Activated CD8-positive, alpha-beta memory T cell treated with anti-CD3 and anti-CD28 coated beads, Interleukin-2, amount 10 ng/mL, durations not matched to agents 7 days and 5 days (primary cell): ENCODE measurements around the gene PUS7L. TPM values are rescaled to one million over a fixed set of nuclear protein-coding genes. Genes with fewer than 3 reads are reported as not detected.

Experiments used
- ATAC-seq: fragments of 150-1000 bp; cut with Tn5 transposase; one replicate; pipeline ENCODE4 v1.10.0; 2021; ENCODE audit warnings: moderate library complexity
- CTCF ChIA-PET: fragments of 350-600 bp; sonication (Branson Sonifier 250); formaldehyde crosslinking; loops from one replicate; lab custom pipeline; 2021; ENCODE audit warnings: antibody characterized with exemption; lab: Charles Lee
- DNase-seq: peaks from one replicate; pipeline ENCODE4 v3.0.0-alpha.2; 2020
- H3K27ac Mint-ChIP-seq: one replicate; pipeline ENCODE4 v1.8.0; 2021; ENCODE audit warnings: mild to moderate bottlenecking, mixed read lengths
- H3K27me3 Mint-ChIP-seq: one replicate; pipeline ENCODE4 v1.8.0; 2021; ENCODE audit warnings: mixed read lengths
- H3K36me3 Mint-ChIP-seq: one replicate; pipeline ENCODE4 v1.8.0; 2021; ENCODE audit warnings: mild to moderate bottlenecking, mixed read lengths
- H3K4me1 Mint-ChIP-seq: one replicate; pipeline ENCODE4 v1.8.0; 2021; ENCODE audit warnings: mixed read lengths
- H3K4me3 Mint-ChIP-seq: one replicate; pipeline ENCODE4 v1.8.0; 2021; ENCODE audit warnings: mild to moderate bottlenecking, moderate library complexity, mixed read lengths
- H3K9me3 Mint-ChIP-seq: one replicate; pipeline ENCODE4 v1.8.0; 2022; ENCODE audit warnings: low read depth, mixed read lengths
- total RNA-seq, 2 experiments: library from RNA; stranded (reverse); gene quantifications; one replicate each; pipeline ENCODE4 v1.2.3, GENCODE V29; 2021

Gene PUS7L
- 10 to 100 TPM; 16.0 to 23.5 TPM for total RNA-seq

DNA sequence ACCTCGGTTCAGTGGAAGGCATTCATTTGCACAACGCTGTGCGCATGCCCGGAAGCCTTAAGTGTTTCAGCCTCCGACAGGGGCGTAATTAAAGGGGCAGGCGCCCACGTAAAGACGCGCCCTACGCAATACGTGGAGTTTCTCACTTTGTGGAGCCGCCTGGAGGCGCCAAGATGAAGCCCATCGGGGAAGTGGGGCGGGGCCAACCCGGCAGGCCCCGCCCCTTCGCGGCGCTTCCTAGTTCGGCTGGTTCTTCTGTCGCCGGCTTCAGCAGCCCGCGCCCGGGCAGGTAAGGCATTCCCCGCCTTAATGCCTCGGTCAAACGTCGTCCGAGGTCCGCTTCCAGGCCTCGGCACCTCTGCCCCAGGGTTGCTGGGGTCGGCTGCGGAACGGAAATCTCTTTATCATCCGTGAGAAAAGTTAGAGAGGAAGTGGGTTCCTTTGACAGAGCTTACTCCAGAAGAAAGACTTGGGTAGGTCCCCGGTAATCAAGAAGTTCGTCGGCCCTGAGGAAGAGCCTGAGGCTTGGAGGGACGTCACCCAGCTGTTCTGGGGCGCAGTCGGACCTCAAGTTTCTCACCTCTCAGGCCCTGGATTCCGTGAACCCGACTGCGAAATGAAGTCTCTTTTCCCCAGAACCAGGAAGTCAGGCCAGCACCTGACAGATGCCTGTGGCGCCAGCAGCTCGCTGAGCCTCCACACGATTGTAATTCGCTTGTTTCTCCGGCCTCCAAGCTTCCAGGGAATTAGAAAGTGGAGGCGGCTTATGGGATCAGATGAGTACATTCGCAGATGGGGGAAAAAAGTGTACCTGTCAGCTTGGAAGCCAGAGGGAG is at the start of gene PUS7L, which contains the start of gene IRAK4:
Gene PUS7L, minus strand, starts transcription at position 63 of the 836 bp plus-strand sequence. CDS start 3,545 bp downstream, outside the sequence.
Gene IRAK4, plus strand, starts transcription at position 224 of the 836 bp plus-strand sequence. CDS start 9,161 bp downstream, outside the sequence.
- peak within 1 kb of the TSS; percentile 99 for H3K27ac Mint-ChIP-seq
- H3K9me3 Mint-ChIP-seq: no peaks in the 10 kb centered on the region
- CTCF ChIA-PET: interaction anchor here (0.7 to 2.0 kb wide), 9 partner anchors 9 to 1433 kb away, joined by 3 to 9 read pairs (median 5); partner anchors contain the start of gene TWF1
- H3K4me1 Mint-ChIP-seq: peaks cover 58% of the 10 kb centered on the region
- no peaks in the 10 kb centered on the region for H3K27me3 Mint-ChIP-seq
- ATAC-seq: peak; percentile 97
- peak within 1 kb of the TSS; percentile 80 for H3K4me3 Mint-ChIP-seq
- peak; percentile 97 for DNase-seq
- peaks cover 38% of the 10 kb centered on the region for H3K36me3 Mint-ChIP-seq

DNA sequence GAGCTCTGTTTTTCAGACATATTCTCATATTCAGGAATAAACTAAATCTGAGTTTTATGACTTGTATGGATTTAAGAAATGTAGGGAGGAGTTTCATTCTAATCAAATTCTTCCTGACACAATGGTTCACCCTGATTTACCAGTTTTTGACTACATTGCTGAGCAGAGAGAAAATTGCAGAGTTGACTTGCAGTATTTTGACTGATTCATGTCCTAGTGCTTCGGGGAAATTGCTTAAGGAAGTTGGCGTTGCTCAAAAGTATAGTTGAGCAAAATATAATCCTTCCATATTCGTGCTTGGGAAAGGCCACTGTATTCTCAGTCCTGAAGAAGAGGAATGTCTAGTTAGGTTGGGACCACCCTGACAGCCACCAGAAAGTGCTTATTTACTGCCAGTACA is 48.8 kb upstream of the PUS7L start:
- DNase-seq: no peak
- CTCF ChIA-PET: interaction anchor here (1.2 to 3.2 kb wide), 4 partner anchors 8 to 75 kb away, joined by 3 to 12 read pairs (median 8); partner anchors contain the start of gene IRAK4
- Mint-ChIP-seq H3K4me1 (peaks cover 23% of the 10 kb centered on the region), H3K27me3 (peaks cover 4% of the 10 kb centered on the region), H3K36me3 (peaks cover 7% of the 10 kb centered on the region), H3K4me3 (no peak overlapping the region), H3K9me3 (no peaks in the 10 kb centered on the region), H3K27ac (peak overlapping the region; percentile 100)
- no peak for ATAC-seq

GRCh38 chr12:43806737-43807072 is 48.1 kb upstream of the PUS7L start:
- DNase-seq (no peak), ATAC-seq (no peak)
- CTCF ChIA-PET: interaction anchor here (1.0 to 3.2 kb wide), 8 partner anchors 8 to 76 kb away, joined by 3 to 12 read pairs (median 4); partner anchors contain the start of gene IRAK4

GRCh38 chr12:43805860-43806736 is 47.5 kb upstream of the PUS7L start, which contains the start of gene TWF1:
TWF1 (minus strand) TSS chr12:43806317; CDS start chr12:43806245, 72 bp downstream.
- DNase-seq: peak; percentile 91
- H3K9me3 Mint-ChIP-seq: no peaks in the 10 kb centered on the region
- H3K27ac Mint-ChIP-seq: peak within 1 kb of the TSS; percentile 100
- peaks cover 24% of the 10 kb centered on the region for H3K4me1 Mint-ChIP-seq
- H3K27me3 Mint-ChIP-seq: peaks cover under 1% of the 10 kb centered on the region
- peak; percentile 97 for ATAC-seq
- peak within 1 kb of the TSS; percentile 87 for H3K4me3 Mint-ChIP-seq
- peaks cover 8% of the 10 kb centered on the region for H3K36me3 Mint-ChIP-seq
- CTCF ChIA-PET: interaction anchor here (1.0 to 3.2 kb wide), 9 partner anchors 9 to 76 kb away, joined by 3 to 12 read pairs (median 4); partner anchors contain the start of genes IRAK4 and PUS7L

More at GRCh38 chr12:43806737-43807072, 48.1 kb upstream of the PUS7L start:
- H3K36me3 Mint-ChIP-seq: peaks cover 7% of the 10 kb centered on the region
- H3K27ac Mint-ChIP-seq: peak overlapping the region; percentile 100
- no peaks in the 10 kb centered on the region for H3K9me3 Mint-ChIP-seq
- H3K4me3 Mint-ChIP-seq: peak overlapping the region; percentile 87
- H3K27me3 Mint-ChIP-seq: peaks cover 4% of the 10 kb centered on the region
- H3K4me1 Mint-ChIP-seq: peaks cover 23% of the 10 kb centered on the region

DNA sequence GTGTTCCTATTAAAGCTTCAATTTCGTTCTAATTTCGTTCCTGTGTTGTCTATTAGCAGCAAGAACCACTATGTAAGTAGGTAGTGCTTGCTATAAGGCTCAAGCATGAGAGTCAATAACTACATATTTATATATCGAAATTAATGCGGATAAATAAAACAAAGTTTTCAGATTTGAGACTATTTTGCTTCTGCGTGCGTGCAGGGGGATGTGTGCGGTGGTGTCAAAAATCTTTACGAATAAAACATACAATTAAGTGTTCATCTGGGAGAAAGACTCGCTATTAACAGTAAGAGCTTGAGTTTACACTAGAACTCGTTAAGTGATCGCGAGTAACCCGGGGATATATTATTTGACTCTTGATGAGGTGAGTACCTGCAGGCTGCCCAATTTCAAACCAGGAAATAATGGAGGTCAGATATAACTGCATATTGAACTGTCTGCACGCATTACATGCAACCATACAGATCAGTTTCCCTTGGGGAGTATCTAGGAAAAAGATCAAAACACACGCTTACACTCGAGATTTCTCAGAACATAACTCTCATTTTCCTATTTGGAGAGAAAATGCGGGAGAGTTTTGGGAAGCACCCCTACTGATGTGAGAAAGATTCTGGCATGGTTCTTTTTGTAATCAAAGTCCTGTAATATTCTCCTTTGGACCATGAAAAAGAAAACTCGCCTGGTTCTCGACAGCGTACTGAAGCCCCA is 46.7 kb upstream of the PUS7L start:
- peak overlapping the region; percentile 100 for H3K27ac Mint-ChIP-seq
- no peaks in the 10 kb centered on the region for H3K27me3 Mint-ChIP-seq
- ATAC-seq (peak; percentile 21), DNase-seq (no peak)
- CTCF ChIA-PET: interaction anchor here (1.0 to 3.2 kb wide), 6 partner anchors 10 to 77 kb away, joined by 3 to 12 read pairs (median 6); partner anchors contain the start of genes IRAK4 and PUS7L
- peaks cover 28% of the 10 kb centered on the region for H3K4me1 Mint-ChIP-seq
- peaks cover 14% of the 10 kb centered on the region for H3K36me3 Mint-ChIP-seq
- peak overlapping the region; percentile 87 for H3K4me3 Mint-ChIP-seq
- H3K9me3 Mint-ChIP-seq: no peaks in the 10 kb centered on the region

GRCh38 chr12:43797561-43798217 is 39.1 kb upstream of the PUS7L start:
- CTCF ChIA-PET: no interaction called here
- Mint-ChIP-seq H3K4me3 (no peak overlapping the region), H3K36me3 (peaks cover 32% of the 10 kb centered on the region), H3K27ac (no peak overlapping the region), H3K27me3 (no peaks in the 10 kb centered on the region), H3K9me3 (no peaks in the 10 kb centered on the region), H3K4me1 (peaks cover 9% of the 10 kb centered on the region)
- ATAC-seq (no peak), DNase-seq (no peak)

GRCh38 chr12:43795716-43796280 is 37.2 kb upstream of the PUS7L start:
- CTCF ChIA-PET: interaction anchor here (1.0 kb wide), 1 partner anchor 87 kb away, joined by 3 read pairs; no protein-coding TSS in a partner anchor
- no peak overlapping the region for H3K4me3 Mint-ChIP-seq
- H3K36me3 Mint-ChIP-seq: peaks cover 34% of the 10 kb centered on the region
- no peak for ATAC-seq
- H3K4me1 Mint-ChIP-seq: peaks cover 6% of the 10 kb centered on the region
- no peaks in the 10 kb centered on the region for H3K9me3 Mint-ChIP-seq
- no peak overlapping the region for H3K27ac Mint-ChIP-seq
- H3K27me3 Mint-ChIP-seq: no peaks in the 10 kb centered on the region
- no peak for DNase-seq

- no peaks in the 10 kb centered on the region for H3K4me1 Mint-ChIP-seq
- H3K4me3 Mint-ChIP-seq: no peak overlapping the region
- no peak overlapping the region for H3K27ac Mint-ChIP-seq
- H3K9me3 Mint-ChIP-seq: no peaks in the 10 kb centered on the region
- no peak for ATAC-seq
- H3K36me3 Mint-ChIP-seq: peaks cover 34% of the 10 kb centered on the region
- CTCF ChIA-PET: no interaction called here
- DNase-seq: no peak
- no peaks in the 10 kb centered on the region for H3K27me3 Mint-ChIP-seq
Observed at GRCh38 chr12:43789941-43790340, 31.4 kb upstream of the PUS7L start.

DNA sequence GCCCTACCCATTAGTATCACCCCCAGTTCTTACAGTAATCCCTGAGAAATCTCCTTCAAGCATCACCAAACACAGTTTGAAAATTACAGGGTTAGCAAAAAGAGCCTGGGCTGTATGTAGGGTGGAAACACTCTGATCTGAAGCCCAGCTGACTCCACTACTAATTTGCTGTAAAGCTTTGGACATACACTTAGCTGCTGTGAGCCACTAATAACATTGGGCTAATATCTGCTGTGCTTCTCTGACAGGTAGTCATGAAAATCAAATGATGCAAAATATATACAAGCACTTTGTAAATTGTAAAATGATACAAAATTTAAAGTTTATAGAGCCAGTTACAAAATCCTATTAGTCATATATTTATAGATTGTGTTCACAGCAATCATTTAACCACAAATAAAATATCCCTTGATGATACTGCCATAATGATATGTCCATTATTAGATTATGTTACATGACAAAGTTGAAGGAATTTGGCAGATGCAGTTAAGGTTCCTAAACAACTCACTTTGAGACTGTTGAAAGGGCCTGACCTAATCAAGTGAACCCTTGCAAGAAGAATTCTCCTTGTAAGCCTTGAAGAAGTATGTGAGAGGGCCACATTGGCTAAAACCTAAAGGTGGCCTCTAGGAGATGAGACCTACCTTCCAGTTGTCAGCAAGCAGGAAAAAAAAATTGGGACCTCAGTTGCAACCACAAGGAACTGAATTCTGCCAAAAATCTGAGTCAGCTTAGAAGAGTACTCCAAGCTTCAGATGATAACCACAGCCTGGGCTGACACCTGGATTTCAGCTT is 28.5 kb upstream of the PUS7L start:
- H3K9me3 Mint-ChIP-seq: no peaks in the 10 kb centered on the region
- H3K4me3 Mint-ChIP-seq: no peak overlapping the region
- H3K4me1 Mint-ChIP-seq: no peaks in the 10 kb centered on the region
- H3K27me3 Mint-ChIP-seq: no peaks in the 10 kb centered on the region
- CTCF ChIA-PET: no interaction called here
- no peak for ATAC-seq
- H3K27ac Mint-ChIP-seq: no peak overlapping the region
- no peak for DNase-seq
- peaks cover 40% of the 10 kb centered on the region for H3K36me3 Mint-ChIP-seq

DNA sequence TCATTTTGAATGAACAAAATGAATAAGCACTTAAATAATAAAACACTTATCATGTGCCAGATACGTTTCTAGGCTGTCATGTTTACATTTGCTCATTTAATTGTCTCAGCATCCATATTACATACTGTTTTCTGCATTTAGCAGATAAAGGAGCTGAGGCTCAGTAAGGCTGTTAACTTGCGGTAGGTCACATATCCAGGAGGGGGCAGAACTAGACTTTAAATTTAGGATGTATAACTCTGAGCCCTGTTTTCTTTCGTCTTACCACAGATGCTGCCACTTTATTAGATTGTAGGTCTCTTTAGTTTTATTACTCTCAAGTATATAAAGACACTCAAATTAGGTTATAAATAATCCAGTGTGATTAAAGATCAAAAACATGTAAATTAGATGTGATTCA is 17.9 kb upstream of the PUS7L start:
- H3K36me3 Mint-ChIP-seq: peaks cover 23% of the 10 kb centered on the region
- no peak overlapping the region for H3K27ac Mint-ChIP-seq
- no peak for DNase-seq
- H3K9me3 Mint-ChIP-seq: no peaks in the 10 kb centered on the region
- ATAC-seq: no peak
- no peaks in the 10 kb centered on the region for H3K4me1 Mint-ChIP-seq
- H3K27me3 Mint-ChIP-seq: no peaks in the 10 kb centered on the region
- CTCF ChIA-PET: interaction anchor here (2.1 kb wide), 1 partner anchor 107 kb away, joined by 14 read pairs; no protein-coding TSS in a partner anchor
- no peak overlapping the region for H3K4me3 Mint-ChIP-seq

GRCh38 chr12:43766291-43766690 is 7.7 kb upstream of the PUS7L start:
- Mint-ChIP-seq H3K36me3 (peaks cover 50% of the 10 kb centered on the region), H3K4me3 (no peak overlapping the region), H3K4me1 (peaks cover 21% of the 10 kb centered on the region), H3K27ac (no peak overlapping the region), H3K9me3 (no peaks in the 10 kb centered on the region), H3K27me3 (no peaks in the 10 kb centered on the region)
- ATAC-seq (no peak), DNase-seq (no peak)
- CTCF ChIA-PET: no interaction called here
